ENCODE measurements around the gene NAB2. TPM values are rescaled to one million over a fixed set of nuclear protein-coding genes. Genes with fewer than 3 reads are reported as not detected.
A peak's percentile ranks its signal among the peaks of the same experiment; 100 is the strongest.

The NAB2 gene
- total RNA-seq, 1 experiment from 2014 or later: 17.4 TPM

DNA sequence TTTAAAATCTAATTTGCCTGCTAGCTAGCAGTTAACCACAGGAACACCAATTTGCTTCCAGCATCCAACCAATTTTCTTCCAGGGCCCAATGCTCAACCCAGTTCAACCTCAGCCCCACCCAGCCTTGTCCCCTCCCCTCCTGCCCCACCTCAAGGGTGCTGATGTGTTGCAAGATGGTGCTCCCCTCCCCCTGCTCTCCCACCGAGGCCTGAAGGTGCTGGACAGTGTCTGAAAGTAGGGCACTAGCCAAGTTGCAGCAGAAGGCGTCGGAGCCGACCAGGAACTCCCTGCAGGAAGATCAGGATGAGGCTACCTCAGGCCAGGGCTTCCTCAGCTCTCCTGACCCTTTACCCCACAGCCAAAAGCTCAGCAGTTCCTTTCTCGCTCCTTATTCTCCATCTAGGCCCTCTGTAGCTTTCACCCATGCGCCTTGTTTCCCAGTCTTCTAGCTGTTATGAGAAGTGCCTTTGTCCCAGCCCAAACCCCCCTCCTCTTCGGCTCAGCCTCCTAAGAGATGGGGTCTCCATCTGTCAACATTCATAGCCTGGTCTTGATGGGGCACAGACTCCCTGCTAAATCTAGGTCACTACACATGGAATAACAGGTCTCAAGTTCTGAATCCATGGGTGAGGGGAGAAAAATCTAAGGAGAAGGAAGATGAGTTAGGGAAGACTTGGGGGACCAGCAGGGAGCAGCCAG is 18.7 kb downstream of the NAB2 start:
- no peak for ATAC-seq
- no TSS peak for BruUV-seq (replicated peaks)
- no peaks in the 10 kb centered on the region for H3K9me2 ChIP-seq (replicated peaks; ENCODE audit: low read length)
- H3K36me3 ChIP-seq (ENCODE audit: low read depth, low read length): no peaks in the 10 kb centered on the region
- CTCF ChIA-PET: no interaction called here
- H3K27me3 ChIP-seq (ENCODE audit: low read length): no peaks in the 10 kb centered on the region
- POLR2A ChIA-PET (ENCODE audit: unreplicated experiment): no interaction called here
- H3K27ac ChIP-seq (ENCODE audit: low read length): no peak overlapping the region
- no peaks in the 10 kb centered on the region for H3K79me2 ChIP-seq (ENCODE audit: low read length)
- no peaks in the 10 kb centered on the region for H3F3A ChIP-seq (ENCODE audit: low read length, unreplicated experiment)
- TF ChIP-seq, protein P1, sequence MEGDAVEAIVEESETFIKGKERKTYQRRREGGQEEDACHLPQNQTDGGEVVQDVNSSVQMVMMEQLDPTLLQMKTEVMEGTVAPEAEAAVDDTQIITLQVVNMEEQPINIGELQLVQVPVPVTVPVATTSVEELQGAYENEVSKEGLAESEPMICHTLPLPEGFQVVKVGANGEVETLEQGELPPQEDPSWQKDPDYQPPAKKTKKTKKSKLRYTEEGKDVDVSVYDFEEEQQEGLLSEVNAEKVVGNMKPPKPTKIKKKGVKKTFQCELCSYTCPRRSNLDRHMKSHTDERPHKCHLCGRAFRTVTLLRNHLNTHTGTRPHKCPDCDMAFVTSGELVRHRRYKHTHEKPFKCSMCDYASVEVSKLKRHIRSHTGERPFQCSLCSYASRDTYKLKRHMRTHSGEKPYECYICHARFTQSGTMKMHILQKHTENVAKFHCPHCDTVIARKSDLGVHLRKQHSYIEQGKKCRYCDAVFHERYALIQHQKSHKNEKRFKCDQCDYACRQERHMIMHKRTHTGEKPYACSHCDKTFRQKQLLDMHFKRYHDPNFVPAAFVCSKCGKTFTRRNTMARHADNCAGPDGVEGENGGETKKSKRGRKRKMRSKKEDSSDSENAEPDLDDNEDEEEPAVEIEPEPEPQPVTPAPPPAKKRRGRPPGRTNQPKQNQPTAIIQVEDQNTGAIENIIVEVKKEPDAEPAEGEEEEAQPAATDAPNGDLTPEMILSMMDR (conservative IDR thresholded peaks at IDR 0.05; ENCODE audit: low read depth, low read length): no peak
- TF ChIP-seq EZH2phosphoT487 (IDR thresholded peaks at IDR 0.05; ENCODE audit: borderline replicate concordance, low read length) (no peak), EZH2 (IDR thresholded peaks at IDR 0.05; ENCODE audit: low read length, unreplicated experiment) (no peak)
- H3K9me3 ChIP-seq (ENCODE audit: low read length): no peaks in the 10 kb centered on the region
- no peaks in the 10 kb centered on the region for H4K20me1 ChIP-seq (ENCODE audit: low read length)
- no peak overlapping the region for H3K4me2 ChIP-seq (ENCODE audit: low read length)
- H3K4me3 ChIP-seq (ENCODE audit: low read length): no peak overlapping the region
- no peak for DNase-seq
- H2AFZ ChIP-seq (ENCODE audit: low read length): no peak overlapping the region
- H3K9ac ChIP-seq (ENCODE audit: low read length): no peak overlapping the region
- intact Hi-C loops (cut with micrococcal nuclease): no loop called here
- peaks cover 27% of the 10 kb centered on the region for H3K4me1 ChIP-seq (ENCODE audit: insufficient read depth, low read length)

- TF ChIP-seq EZH2phosphoT487 (IDR thresholded peaks at IDR 0.05; ENCODE audit: borderline replicate concordance, low read length): no peak
- TF ChIP-seq EZH2 (IDR thresholded peaks at IDR 0.05; ENCODE audit: low read length, unreplicated experiment): no peak
- TF ChIP-seq, protein P1 (conservative IDR thresholded peaks at IDR 0.05; ENCODE audit: low read depth, low read length): no peak
- ATAC-seq (no peak), DNase-seq (no peak)
- Histone ChIP-seq H3K27ac (ENCODE audit: low read length) (no peak overlapping the region), H3K9me2 (replicated peaks; ENCODE audit: low read length) (no peaks in the 10 kb centered on the region), H3K4me1 (ENCODE audit: insufficient read depth, low read length) (peaks cover 32% of the 10 kb centered on the region), H3K9ac (ENCODE audit: low read length) (no peak overlapping the region), H3K9me3 (ENCODE audit: low read length) (no peaks in the 10 kb centered on the region), H3K36me3 (ENCODE audit: low read depth, low read length) (no peaks in the 10 kb centered on the region), H4K20me1 (ENCODE audit: low read length) (no peaks in the 10 kb centered on the region), H3K4me3 (ENCODE audit: low read length) (peak overlapping the region; percentile 69; the same call in 1 of the 2 replicates), H3F3A (ENCODE audit: low read length, unreplicated experiment) (no peaks in the 10 kb centered on the region), H3K27me3 (ENCODE audit: low read length) (no peaks in the 10 kb centered on the region), H3K79me2 (ENCODE audit: low read length) (no peaks in the 10 kb centered on the region), H2AFZ (ENCODE audit: low read length) (peak overlapping the region; percentile 74; the same call in 1 of the 2 replicates), H3K4me2 (ENCODE audit: low read length) (peak overlapping the region; percentile 95)
- intact Hi-C loops (cut with micrococcal nuclease): no loop called here
- no TSS peak for BruUV-seq (replicated peaks)
- ChIA-PET CTCF (no interaction called here), POLR2A (ENCODE audit: unreplicated experiment) (no interaction called here)
Observed at GRCh38 chr12:57109207-57110103, 20.5 kb downstream of the NAB2 start.
